ENCODE measurements around the gene WDR73. TPM values are rescaled to one million over a fixed set of nuclear protein-coding genes. Genes with fewer than 3 reads are reported as not detected.

WDR73 gene
- total and polyA plus RNA-seq, 2 donors (not counting 3 experiments of a cell fraction or from before 2014, with no cell fraction given), result 29.0 to 29.1 TPM

GRCh38 chr15:84653584-84653909, 536 bp downstream of the WDR73 start:
- Histone ChIP-seq H4K20me1 (replicated peaks; ENCODE audit: control insufficient read depth, extremely low read depth, insufficient read depth, low read length) (no peaks in the 10 kb centered on the region), H3K4me1 (ENCODE audit: control insufficient read depth, extremely low read depth, insufficient read depth, low read length) (peaks cover 29% of the 10 kb centered on the region), H3K9me1 (replicated peaks; ENCODE audit: control insufficient read depth, extremely low read depth, insufficient read depth, low read length) (no peaks in the 10 kb centered on the region), H2AFZ (ENCODE audit: low read depth, low read length) (peak overlapping the region; percentile 25), H3K4me2 (ENCODE audit: insufficient read depth, low read length) (peak overlapping the region; percentile 87), H3K4me3 (replicated peaks in 1 of 3; ENCODE audit: insufficient read depth in 1 of 3, low read depth in 1 of 3, low read length in 3 of 3) (peak overlapping the region; percentile 25 to 93 (median 79)), H3K27ac (ENCODE audit: insufficient read depth, low read depth, low read length) (peak overlapping the region; percentile 84), H3K36me3 (ENCODE audit: control insufficient read depth in 2 of 2, extremely low read depth in 1 of 2, insufficient read depth in 2 of 2, low read length in 2 of 2) (peaks cover 9 to 11% of the 10 kb centered on the region in 2 experiments), H3K9me3 (replicated peaks; ENCODE audit: control insufficient read depth, insufficient read depth, low read length) (no peaks in the 10 kb centered on the region), H3K9ac (replicated peaks; ENCODE audit: extremely low read depth, insufficient read depth, low read length) (peak overlapping the region; percentile 78), H3K79me2 (ENCODE audit: control insufficient read depth, insufficient read depth, low read length) (peaks cover 15% of the 10 kb centered on the region), H3K27me3 (ENCODE audit: control insufficient read depth in 2 of 2, insufficient read depth in 2 of 2, low read length in 2 of 2) (no peaks in the 10 kb centered on the region)
- TF ChIP-seq JUN (IDR thresholded peaks at IDR 0.05; ENCODE audit: borderline replicate concordance, insufficient read depth, insufficient read length, low read depth) (no peak), FOS (IDR thresholded peaks at IDR 0.05; ENCODE audit: borderline replicate concordance, insufficient read depth, low read length) (no peak), POLR2A (IDR thresholded peaks at IDR 0.05; ENCODE audit: low read depth, low read length) (no peak), POLR2AphosphoS5 (IDR thresholded peaks at IDR 0.05; ENCODE audit: insufficient read depth, low read depth, low read length) (no peak), MYC (IDR thresholded peaks at IDR 0.05; ENCODE audit: low read depth, low read length) (no peak), EZH2 (IDR thresholded peaks at IDR 0.05; ENCODE audit: borderline replicate concordance, low read depth, low read length, severe bottlenecking) (no peak), GATA2 (IDR thresholded peaks at IDR 0.05; ENCODE audit: insufficient read depth, insufficient read length, low read depth, low read length) (no peak)
- TF ChIP-seq, protein P1, sequence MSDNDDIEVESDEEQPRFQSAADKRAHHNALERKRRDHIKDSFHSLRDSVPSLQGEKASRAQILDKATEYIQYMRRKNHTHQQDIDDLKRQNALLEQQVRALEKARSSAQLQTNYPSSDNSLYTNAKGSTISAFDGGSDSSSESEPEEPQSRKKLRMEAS (IDR thresholded peaks at IDR 0.05; ENCODE audit: insufficient read depth, insufficient read length), result no peak
- TF ChIP-seq, protein P2, sequence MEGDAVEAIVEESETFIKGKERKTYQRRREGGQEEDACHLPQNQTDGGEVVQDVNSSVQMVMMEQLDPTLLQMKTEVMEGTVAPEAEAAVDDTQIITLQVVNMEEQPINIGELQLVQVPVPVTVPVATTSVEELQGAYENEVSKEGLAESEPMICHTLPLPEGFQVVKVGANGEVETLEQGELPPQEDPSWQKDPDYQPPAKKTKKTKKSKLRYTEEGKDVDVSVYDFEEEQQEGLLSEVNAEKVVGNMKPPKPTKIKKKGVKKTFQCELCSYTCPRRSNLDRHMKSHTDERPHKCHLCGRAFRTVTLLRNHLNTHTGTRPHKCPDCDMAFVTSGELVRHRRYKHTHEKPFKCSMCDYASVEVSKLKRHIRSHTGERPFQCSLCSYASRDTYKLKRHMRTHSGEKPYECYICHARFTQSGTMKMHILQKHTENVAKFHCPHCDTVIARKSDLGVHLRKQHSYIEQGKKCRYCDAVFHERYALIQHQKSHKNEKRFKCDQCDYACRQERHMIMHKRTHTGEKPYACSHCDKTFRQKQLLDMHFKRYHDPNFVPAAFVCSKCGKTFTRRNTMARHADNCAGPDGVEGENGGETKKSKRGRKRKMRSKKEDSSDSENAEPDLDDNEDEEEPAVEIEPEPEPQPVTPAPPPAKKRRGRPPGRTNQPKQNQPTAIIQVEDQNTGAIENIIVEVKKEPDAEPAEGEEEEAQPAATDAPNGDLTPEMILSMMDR (IDR thresholded peaks at IDR 0.05; ENCODE audit: extremely low read depth in 1 of 2, insufficient read depth in 1 of 2, low read depth in 1 of 2, low read length in 2 of 2), result no peak
- no peak for FAIRE-seq
- ChIA-PET CTCF (interaction anchor here (0.6 to 3.2 kb wide), 14 partner anchors 10 to 515 kb away, joined by 3 to 35 read pairs (median 5); partner anchors contain the start of gene SEC11A), POLR2A (interaction anchor here (0.7 to 2.3 kb wide), 2 partner anchors 22 to 169 kb away, joined by 3 to 4 read pairs; no protein-coding TSS in a partner anchor)
- DNase-seq (ENCODE audit: low read depth, low spot score), result no peak
- dilution Hi-C loops (cut with MboI; ENCODE audit: extremely low pct_ligation_motif_present, low sequenced_read_pairs), result no loop called here
- BruUV-seq (replicated peaks), result TSS peak; percentile 71
- intact Hi-C loops (cut with micrococcal nuclease), result no loop called here
